22Rv1 (cell line): ENCODE data around the gene KRT83.

ENCODE experiments used
- ZFX ChIP-seq: fragments of 450-650 bp; IDR thresholded peaks from 2 replicates; pipeline ENCODE4 v1.6.1; 2017; ENCODE audit warnings: antibody characterized with exemption, borderline replicate concordance
- TF ChIP-seq, protein P1 (sequence below): fragments of 450-650 bp; IDR thresholded peaks from 2 replicates; pipeline ENCODE4 v1.5.1; 2017; ENCODE audit warnings: mild to moderate bottlenecking

- TF ChIP-seq, protein P1, sequence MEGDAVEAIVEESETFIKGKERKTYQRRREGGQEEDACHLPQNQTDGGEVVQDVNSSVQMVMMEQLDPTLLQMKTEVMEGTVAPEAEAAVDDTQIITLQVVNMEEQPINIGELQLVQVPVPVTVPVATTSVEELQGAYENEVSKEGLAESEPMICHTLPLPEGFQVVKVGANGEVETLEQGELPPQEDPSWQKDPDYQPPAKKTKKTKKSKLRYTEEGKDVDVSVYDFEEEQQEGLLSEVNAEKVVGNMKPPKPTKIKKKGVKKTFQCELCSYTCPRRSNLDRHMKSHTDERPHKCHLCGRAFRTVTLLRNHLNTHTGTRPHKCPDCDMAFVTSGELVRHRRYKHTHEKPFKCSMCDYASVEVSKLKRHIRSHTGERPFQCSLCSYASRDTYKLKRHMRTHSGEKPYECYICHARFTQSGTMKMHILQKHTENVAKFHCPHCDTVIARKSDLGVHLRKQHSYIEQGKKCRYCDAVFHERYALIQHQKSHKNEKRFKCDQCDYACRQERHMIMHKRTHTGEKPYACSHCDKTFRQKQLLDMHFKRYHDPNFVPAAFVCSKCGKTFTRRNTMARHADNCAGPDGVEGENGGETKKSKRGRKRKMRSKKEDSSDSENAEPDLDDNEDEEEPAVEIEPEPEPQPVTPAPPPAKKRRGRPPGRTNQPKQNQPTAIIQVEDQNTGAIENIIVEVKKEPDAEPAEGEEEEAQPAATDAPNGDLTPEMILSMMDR, result no peak
- no peak for TF ChIP-seq ZFX
Measured at GRCh38 chr12:52308806-52309425, 12.3 kb downstream of the KRT83 start.
